Type B pancreatic cell (in vitro differentiated cells): ENCODE data around the gene WWC1. TPM values are rescaled to one million over a fixed set of nuclear protein-coding genes. Genes with fewer than 3 reads are reported as not detected.
A peak's percentile ranks its signal among the peaks of the same experiment; 100 is the strongest.

Experiments
- DNase-seq: peaks from one replicate; pipeline ENCODE4 v3.0.0; 2021; ENCODE audit warnings: mixed read lengths; ENCODE audit not compliant: unreplicated experiment; ENCODE audit errors: extremely low spot score
- H3K27ac Mint-ChIP-seq: 2 replicates; pipeline ENCODE4 v1.8.0; 2021; ENCODE audit warnings: mild to moderate bottlenecking, mixed read lengths
- H3K27me3 Mint-ChIP-seq: 2 replicates; pipeline ENCODE4 v1.8.0; 2021; ENCODE audit warnings: mixed read lengths
- H3K36me3 Mint-ChIP-seq: 2 replicates; pipeline ENCODE4 v1.8.0; 2021; ENCODE audit warnings: mixed read lengths
- H3K4me1 Mint-ChIP-seq: one replicate; pipeline ENCODE4 v1.8.0; 2021; ENCODE audit warnings: mixed read lengths; ENCODE audit not compliant: unreplicated experiment
- H3K4me3 Mint-ChIP-seq: 2 replicates; pipeline ENCODE4 v1.8.0; 2021; ENCODE audit warnings: mild to moderate bottlenecking, mixed read lengths
- H3K9me3 Mint-ChIP-seq: 2 replicates; pipeline ENCODE4 v1.8.0; 2021; ENCODE audit warnings: mixed read lengths
- total RNA-seq: library from RNA; stranded (reverse); gene quantifications from 2 replicates; pipeline ENCODE4 v1.2.1, GENCODE V29; 2021; ENCODE audit warnings: low replicate concordance
- TF ChIP-seq, protein P1 (sequence below): fragments of 200-600 bp; sonication (generic); conservative IDR thresholded peaks from 2 replicates; pipeline ENCODE4 v1.5.0; 2021; ENCODE audit warnings: antibody characterized with exemption, mild to moderate bottlenecking

The WWC1 gene
- total RNA-seq, 1 donor from 2014 or later: 80.1 TPM

DNA sequence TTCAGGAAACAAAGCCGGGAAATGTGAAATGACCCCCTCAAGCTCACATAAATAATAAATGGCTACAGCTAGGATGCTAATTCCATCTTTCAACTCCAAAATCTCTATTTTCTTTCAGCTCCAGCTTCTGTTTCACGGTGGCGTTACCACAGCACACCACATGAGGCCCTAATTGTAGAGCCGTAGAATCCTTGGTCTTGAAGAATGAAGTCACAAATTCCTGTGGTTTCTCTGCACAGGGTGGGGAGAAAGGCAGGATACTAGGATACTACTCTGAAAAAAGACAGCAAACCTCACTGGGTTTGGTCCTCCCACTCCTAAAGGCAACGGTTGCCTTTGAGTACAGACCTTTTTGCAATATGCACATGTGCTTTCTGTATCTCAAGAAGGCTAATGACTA, 180.9 kb downstream of the WWC1 start:
- Mint-ChIP-seq H3K27ac (no peak overlapping the region), H3K9me3 (no peaks in the 10 kb centered on the region), H3K27me3 (no peaks in the 10 kb centered on the region), H3K36me3 (peaks cover 8% of the 10 kb centered on the region), H3K4me1 (peaks cover 4% of the 10 kb centered on the region), H3K4me3 (no peak overlapping the region)
- DNase-seq: no peak
- TF ChIP-seq, protein P1, sequence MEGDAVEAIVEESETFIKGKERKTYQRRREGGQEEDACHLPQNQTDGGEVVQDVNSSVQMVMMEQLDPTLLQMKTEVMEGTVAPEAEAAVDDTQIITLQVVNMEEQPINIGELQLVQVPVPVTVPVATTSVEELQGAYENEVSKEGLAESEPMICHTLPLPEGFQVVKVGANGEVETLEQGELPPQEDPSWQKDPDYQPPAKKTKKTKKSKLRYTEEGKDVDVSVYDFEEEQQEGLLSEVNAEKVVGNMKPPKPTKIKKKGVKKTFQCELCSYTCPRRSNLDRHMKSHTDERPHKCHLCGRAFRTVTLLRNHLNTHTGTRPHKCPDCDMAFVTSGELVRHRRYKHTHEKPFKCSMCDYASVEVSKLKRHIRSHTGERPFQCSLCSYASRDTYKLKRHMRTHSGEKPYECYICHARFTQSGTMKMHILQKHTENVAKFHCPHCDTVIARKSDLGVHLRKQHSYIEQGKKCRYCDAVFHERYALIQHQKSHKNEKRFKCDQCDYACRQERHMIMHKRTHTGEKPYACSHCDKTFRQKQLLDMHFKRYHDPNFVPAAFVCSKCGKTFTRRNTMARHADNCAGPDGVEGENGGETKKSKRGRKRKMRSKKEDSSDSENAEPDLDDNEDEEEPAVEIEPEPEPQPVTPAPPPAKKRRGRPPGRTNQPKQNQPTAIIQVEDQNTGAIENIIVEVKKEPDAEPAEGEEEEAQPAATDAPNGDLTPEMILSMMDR: no peak

GRCh38 chr5:168474319-168474718, 182.9 kb downstream of the WWC1 start:
- Mint-ChIP-seq H3K27ac (peak overlapping the region; percentile 25), H3K27me3 (no peaks in the 10 kb centered on the region), H3K9me3 (no peaks in the 10 kb centered on the region), H3K4me1 (peaks cover 4% of the 10 kb centered on the region), H3K36me3 (peaks cover 5% of the 10 kb centered on the region), H3K4me3 (no peak overlapping the region)
- DNase-seq: no peak
- TF ChIP-seq, protein P1: no peak

DNA sequence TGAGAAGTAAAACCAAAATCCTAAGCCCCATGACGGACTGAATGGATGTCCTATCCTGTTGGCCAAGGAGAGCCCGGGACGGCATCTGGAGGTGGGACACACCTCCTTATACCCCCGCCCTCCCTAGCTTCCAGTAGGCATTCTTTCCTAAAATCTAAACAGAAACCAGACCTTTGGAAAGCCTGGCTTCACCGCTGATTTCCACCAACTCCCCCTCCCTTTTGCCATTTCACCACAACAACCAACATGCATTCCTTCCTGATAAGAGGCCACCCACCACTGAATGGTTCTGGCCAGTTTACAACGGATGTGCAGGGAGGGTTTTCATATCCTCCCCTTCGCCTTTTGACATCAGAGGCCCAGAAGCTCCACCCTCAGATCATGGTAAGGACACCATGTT, 185.6 kb downstream of the WWC1 start:
- no peak overlapping the region for H3K4me3 Mint-ChIP-seq
- TF ChIP-seq, protein P1: no peak
- H3K36me3 Mint-ChIP-seq: no peaks in the 10 kb centered on the region
- no peaks in the 10 kb centered on the region for H3K27me3 Mint-ChIP-seq
- peaks cover 4% of the 10 kb centered on the region for H3K4me1 Mint-ChIP-seq
- H3K27ac Mint-ChIP-seq: peak overlapping the region; percentile 65
- no peak for DNase-seq
- no peaks in the 10 kb centered on the region for H3K9me3 Mint-ChIP-seq

DNA sequence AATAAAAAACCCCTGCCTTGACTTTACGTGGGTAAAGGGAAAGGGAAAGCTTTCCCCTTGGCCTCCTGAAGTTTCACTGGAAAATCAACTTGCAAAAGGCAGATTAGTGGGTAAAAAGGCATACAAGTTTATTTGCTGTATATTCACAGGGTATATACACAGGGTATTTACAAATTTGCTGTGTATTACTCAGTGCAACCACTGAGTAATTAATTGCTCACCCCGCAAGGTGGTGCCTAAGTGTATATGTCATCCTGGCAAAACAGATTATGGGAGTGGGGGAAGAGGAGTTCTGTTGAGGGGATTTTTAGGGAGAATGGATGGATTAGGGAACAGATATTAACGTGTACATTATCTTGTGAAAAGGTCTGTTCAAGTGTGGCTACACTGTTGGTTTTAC, 187.7 kb downstream of the WWC1 start:
- TF ChIP-seq, protein P1: no peak

DNA sequence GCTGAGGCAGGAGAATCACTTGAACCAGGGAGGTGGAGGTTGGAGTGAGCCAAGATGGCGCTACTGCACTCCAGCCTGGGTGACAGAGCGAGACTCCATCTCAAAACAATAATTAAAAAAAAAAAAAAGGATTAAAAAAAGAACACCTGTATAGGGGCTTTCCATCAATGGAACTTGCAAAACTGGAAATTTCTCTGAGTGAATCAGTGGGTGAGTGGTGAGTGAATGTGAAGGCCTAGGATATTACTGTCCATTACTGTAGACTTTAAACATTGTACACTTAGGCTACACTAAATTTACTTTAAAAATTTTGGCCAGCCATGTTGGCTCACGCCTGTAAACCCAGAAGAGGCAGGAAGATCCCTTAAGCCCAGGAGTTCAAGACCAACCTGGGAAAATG, 189.2 kb downstream of the WWC1 start:
- no peak overlapping the region for H3K4me3 Mint-ChIP-seq
- TF ChIP-seq, protein P1: no peak
- H3K36me3 Mint-ChIP-seq: no peaks in the 10 kb centered on the region
- H3K27me3 Mint-ChIP-seq: no peaks in the 10 kb centered on the region
- H3K4me1 Mint-ChIP-seq: no peaks in the 10 kb centered on the region
- no peak overlapping the region for H3K27ac Mint-ChIP-seq
- H3K9me3 Mint-ChIP-seq: no peaks in the 10 kb centered on the region
- DNase-seq: no peak

More for the DNA sequence above, 187.7 kb downstream of the WWC1 start:
- Mint-ChIP-seq H3K27ac (peak overlapping the region; percentile 54), H3K27me3 (no peaks in the 10 kb centered on the region), H3K36me3 (no peaks in the 10 kb centered on the region), H3K9me3 (no peaks in the 10 kb centered on the region), H3K4me3 (no peak overlapping the region), H3K4me1 (no peaks in the 10 kb centered on the region)
- no peak for DNase-seq

DNA sequence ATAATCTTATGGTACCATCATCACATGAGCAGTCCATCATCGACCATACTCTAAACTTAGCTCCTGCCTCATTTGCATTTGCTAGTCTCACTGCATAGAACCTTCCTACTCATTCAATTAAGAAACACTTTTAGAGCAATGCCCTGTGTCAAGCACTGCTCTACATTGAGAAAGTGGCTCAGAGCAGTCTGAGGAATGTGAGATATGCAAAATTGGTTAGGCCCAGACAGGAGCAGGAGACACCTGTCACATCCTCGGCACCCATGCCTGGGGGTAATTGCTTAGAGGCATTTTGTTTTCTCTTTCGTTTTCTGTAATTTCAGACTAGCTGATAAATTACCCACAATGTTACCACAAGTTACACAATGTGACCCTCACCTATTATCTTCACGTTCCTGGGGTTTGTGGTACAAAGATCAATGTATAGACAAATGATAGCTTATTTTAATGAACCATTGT, 189.9 kb downstream of the WWC1 start:
- Mint-ChIP-seq H3K4me3 (no peak overlapping the region), H3K27ac (peak overlapping the region; percentile 18), H3K36me3 (no peaks in the 10 kb centered on the region), H3K27me3 (no peaks in the 10 kb centered on the region), H3K4me1 (peaks cover 6% of the 10 kb centered on the region), H3K9me3 (no peaks in the 10 kb centered on the region)
- no peak for DNase-seq
- TF ChIP-seq, protein P1: no peak
